Spleen (tissue), 7 donors: Measurements from ENCODE around the gene SV2B.

Source experiments
- CTCF ChIP-seq, 11 experiments: fragments of 200-600 bp in 7 of 11; fragments of 450-650 bp in 4 of 11; sonication (generic) in 4 of 11; IDR thresholded peaks in 8 of 11; conservative IDR thresholded peaks in 3 of 11; 1 replicate in 7 of 11; 2 replicates in 4 of 11; pipeline versions ENCODE4 v1.4.0 to v1.8.0; 2016 to 2021; ENCODE audit warnings: antibody characterized with exemption in 11 of 11, inconsistent platforms in 4 of 11, mild to moderate bottlenecking in 1 of 11
- POLR2A ChIP-seq, 3 donors: fragments of 450-650 bp; IDR thresholded peaks; one replicate each; pipeline ENCODE4 v1.5.1; 2017; ENCODE audit warnings: antibody characterized with exemption in 3 of 3, mild to moderate bottlenecking in 1 of 3
- POLR2AphosphoS5 ChIP-seq, 3 donors: sonication (generic); formaldehyde crosslinking; IDR thresholded peaks; one replicate each; pipeline ENCODE4 v1.5.1; 2017; ENCODE audit warnings: antibody characterized with exemption in 3 of 3
- donor health status: DM: no; HTN: no; CAD: no; lungs with moderate emphysema.
- donor health status: DM: no; HTN: no; CAD: no.
- donor health status: DM: no; HTN: no; CAD: no.

- TF ChIP-seq POLR2A (IDR thresholded peaks at IDR 0.05) (no peak), CTCF (IDR thresholded peaks at IDR 0.05 in 8 of 11, conservative IDR thresholded peaks at IDR 0.05 in 3 of 11) (no peak), POLR2AphosphoS5 (IDR thresholded peaks at IDR 0.05) (no peak)
Observed at GRCh38 chr15:91307601-91308000, 207.5 kb downstream of the SV2B start.
